Measurements from ENCODE around the gene GRM5.
"Not testable (repeated sequence)": the region's sequence is repeated elsewhere in the genome, so short reads cannot be mapped to it uniquely, and the experiment has no call there.

GRM5 gene

GRCh38 chr11:88961621-88962020 is 104.2 kb downstream of the GRM5 start:
- DNase-seq: not testable (repeated sequence)

- DNase-seq: not testable (repeated sequence)
Measured at GRCh38 chr11:88959857-88960256, 105.9 kb downstream of the GRM5 start.

DNA sequence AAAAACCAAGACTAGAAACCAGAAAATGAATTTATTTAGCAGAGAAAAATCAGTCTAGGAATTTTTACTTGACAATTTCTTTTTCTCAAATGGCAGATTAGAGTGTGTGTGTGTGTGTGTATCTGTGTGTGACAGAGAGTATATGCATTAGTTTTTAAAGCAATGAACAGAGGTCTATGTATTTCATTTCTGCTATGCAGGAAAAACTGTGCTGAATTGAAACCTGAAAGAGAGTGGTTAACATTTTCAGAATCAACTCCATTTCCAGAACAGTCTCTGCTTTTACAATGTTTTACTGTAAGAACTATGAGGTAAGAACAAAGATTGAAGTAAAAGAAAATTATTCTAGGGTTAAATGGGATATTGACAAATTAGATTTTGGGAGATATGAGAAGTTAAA is 114.8 kb downstream of the GRM5 start:
- DNase-seq: no peak

GRCh38 chr11:88948908-88949307 is 116.9 kb downstream of the GRM5 start:
- DNase-seq: not testable (repeated sequence)

GRCh38 chr11:88947843-88948572 is 117.8 kb downstream of the GRM5 start:
- not testable (repeated sequence) for DNase-seq

DNA sequence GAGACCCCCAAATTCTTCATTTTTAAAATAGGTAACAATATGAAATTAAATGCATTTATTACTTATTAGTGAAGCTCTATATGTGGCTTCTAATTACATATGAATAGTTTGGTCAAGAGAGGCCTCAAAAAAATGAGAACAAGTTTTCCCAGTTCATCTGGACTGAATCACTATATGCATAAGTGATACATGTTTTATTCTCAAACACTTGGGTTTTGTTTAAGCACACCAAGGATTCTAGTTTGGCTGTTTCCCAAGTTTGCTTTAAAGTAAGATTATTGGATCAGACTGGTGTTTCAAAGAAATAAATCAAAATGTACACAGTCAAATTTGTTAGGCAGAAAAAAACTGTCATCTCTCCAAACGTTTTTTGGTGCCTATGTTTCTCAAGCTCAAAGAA is 136.1 kb downstream of the GRM5 start:
- not testable (repeated sequence) for DNase-seq

- not testable (repeated sequence) for DNase-seq
Measured at GRCh38 chr11:88917065-88917464, 148.7 kb downstream of the GRM5 start.

- DNase-seq: no peak
Measured at GRCh38 chr11:88909500-88909899, 156.3 kb downstream of the GRM5 start.

GRCh38 chr11:88901436-88901835 is 164.3 kb downstream of the GRM5 start:
- DNase-seq: not testable (repeated sequence)

- not testable (repeated sequence) for DNase-seq
Measured at GRCh38 chr11:88888855-88889254, 176.9 kb downstream of the GRM5 start.

DNA sequence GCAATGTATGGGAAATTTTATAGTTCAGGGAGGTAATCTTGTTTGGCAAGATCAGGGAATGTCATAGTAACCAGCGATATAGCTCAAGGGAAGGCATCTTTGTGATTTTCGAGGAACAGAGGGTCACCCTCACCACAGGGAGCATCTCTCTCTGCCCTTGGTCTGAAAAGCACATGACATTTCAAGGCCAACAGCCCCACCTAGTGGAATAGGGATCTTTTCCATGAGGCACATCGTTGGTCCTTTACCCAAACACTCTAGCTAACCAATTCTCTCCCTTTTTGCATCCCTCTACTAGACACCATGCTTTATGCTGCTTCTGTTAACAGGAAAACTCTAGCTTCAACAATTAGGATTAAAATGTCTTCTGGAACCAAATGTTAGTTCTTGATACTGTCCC is 179.0 kb downstream of the GRM5 start:
- no peak for DNase-seq

DNA sequence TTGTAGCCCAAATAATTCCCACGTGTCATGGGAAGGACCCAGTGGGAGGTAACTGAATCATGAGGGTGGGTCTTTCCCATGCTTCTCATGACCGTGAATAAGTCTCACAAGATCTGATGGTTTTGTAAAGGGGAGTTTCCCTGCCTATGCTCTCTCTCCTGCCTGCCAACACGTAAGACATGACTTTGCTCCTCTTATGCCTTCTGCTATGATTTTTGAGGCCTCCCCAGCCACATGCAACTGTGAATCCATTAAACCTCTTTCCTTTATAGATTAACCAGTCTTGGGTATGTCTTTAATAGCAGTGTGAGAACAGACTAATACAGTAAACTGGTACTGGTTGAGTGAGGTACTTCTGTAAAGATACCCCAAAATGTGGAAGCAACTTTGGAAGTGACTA is 183.0 kb downstream of the GRM5 start:
- DNase-seq: not testable (repeated sequence)

- no peak for DNase-seq
Measured at GRCh38 chr11:88861618-88862017, 204.2 kb downstream of the GRM5 start.

GRCh38 chr11:88860431-88860830 is 205.4 kb downstream of the GRM5 start:
- not testable (repeated sequence) for DNase-seq

DNA sequence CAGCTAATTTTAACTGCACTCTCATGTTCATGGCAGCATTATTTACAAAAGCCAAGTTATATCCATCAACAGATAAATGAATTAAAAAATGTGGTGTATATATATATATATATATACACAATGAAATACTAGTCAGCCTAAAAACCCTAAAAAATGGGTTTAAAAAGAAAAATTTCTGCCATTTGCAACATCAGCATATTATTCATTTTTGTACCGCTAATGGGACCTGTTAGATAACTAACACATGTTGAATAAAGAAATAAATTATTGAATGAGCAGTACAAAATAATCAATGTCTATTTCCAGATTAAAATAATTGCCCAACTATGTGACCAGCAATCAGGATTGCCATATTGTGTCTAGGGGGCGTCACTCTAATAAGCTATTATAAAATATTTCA is 211.8 kb downstream of the GRM5 start:
- DNase-seq: not testable (repeated sequence)

DNA sequence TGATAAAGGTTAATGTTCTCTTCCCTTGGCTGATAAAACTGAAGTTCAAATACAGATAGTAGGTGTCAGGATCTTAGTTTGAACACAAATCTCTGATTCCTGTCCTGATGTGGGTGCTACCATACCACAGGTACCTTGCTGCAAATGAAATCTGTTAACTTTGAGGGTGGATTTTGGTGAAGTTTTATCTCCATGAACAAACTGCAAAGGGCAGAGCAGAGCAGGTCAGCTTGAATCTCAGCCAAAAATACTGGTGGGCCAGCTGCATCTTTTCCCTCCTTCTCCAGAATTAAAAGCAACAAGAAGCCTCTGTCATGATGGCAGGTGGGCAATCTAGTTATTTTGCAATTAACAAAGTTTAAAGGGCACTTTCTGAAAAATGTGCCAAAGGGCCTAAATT is 214.2 kb downstream of the GRM5 start:
- not testable (repeated sequence) for DNase-seq

DNA sequence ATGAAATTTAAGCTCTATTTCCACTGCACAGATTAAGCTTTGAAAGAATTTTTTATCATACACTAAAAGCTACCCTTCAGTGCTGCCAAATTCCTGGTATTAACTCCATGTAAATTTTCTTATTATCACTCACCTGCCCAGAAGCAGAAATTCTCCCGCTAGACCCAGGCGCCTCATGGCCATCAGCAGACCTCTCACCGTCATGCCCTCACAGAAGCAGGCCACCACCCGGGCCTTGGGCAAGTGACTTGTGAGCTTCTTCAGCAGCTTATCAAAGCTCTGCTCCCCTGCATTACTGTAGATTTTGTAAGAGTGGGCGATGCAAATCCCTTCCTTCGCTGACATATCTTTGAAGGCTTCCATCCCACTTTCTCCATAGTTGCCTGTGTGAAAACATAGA is 216.0 kb downstream of the GRM5 start:
- not testable (repeated sequence) for DNase-seq

GRCh38 chr11:88849368-88849767 is 216.4 kb downstream of the GRM5 start:
- DNase-seq: no peak

- DNase-seq: not testable (repeated sequence)
Measured at GRCh38 chr11:88846266-88846665, 219.5 kb downstream of the GRM5 start.

DNA sequence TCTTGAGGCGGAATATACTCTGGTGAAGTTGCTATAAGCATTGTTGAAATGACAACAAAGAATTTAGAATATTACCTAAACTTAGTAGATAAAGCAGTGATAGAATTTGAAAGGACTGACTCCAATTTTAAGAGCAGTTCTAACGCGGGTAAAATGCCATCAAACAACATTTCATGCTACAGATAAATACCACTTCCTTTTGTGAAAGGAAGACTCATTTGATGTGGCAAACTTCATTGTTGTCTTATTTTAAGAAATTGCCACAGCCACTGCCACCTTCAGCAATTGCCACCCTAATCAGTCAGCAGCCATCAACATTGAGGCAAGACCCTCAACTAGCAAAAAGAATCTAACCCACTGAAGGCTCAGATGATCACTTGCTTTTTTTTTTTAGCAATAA is 220.8 kb downstream of the GRM5 start:
- not testable (repeated sequence) for DNase-seq

- DNase-seq: peak in 1 of 2 experiments; percentile 5
Measured at GRCh38 chr11:88843766-88844426, 221.9 kb downstream of the GRM5 start.

GRCh38 chr11:88838139-88838538 is 227.6 kb downstream of the GRM5 start:
- not testable (repeated sequence) for DNase-seq

GRCh38 chr11:88835709-88836108 is 230.1 kb downstream of the GRM5 start:
- not testable (repeated sequence) for DNase-seq

DNA sequence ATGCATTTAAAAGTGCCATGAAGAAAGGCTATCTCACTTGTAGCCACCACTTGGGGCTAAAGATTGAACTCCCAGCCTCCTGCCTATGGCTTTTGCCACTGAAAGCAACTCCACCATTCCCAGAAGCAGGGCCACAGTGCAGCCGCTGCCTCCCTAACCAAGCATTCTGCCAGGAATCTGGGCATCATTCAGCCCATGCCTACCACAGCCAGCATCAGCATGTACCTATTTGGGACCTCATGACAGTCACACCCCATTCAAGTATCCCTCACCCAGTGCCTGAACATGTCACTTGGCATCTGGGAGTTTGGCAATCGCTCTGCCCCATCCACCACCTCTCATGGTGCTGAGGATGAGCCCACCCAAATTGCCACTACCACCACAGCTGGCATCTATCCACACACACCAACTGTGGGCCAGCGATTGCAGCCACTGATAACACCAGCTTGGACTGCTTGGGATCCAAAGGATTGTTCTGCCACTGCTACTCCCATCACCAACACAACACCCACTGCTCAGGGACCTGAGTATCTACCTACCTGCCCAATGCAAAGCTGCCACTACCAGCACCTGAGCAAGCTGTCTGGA is 234.4 kb downstream of the GRM5 start:
- no peak for DNase-seq

Data from stimulated activated CD4-positive, alpha-beta T cell treated with anti-CD3 and anti-CD28 coated beads, Interleukin-4, amount 100 ng/mL, for 4 hours (primary cell).